OCI-LY1 (cell line): Measurements from ENCODE around the gene TRIML1.

Experiments used
- H2AFZ ChIP-seq: fragments of 200-600 bp; sonication (generic), shearing (Covaris generic); 2 replicates; pipeline ENCODE4 v1.6.0; 2014; ENCODE audit warnings: antibody characterized with exemption, mild to moderate bottlenecking, low read length
- H3F3A ChIP-seq: fragments of 200-600 bp; sonication (generic), shearing (Covaris generic); 2 replicates; pipeline ENCODE4 v1.6.0; 2014; ENCODE audit warnings: mild to moderate bottlenecking, antibody characterized with exemption, low read length, moderate library complexity; ENCODE audit not compliant: insufficient read depth
- H3K27ac ChIP-seq: fragments of 200-600 bp; sonication (generic); 2 replicates; pipeline ENCODE4 v1.5.1; 2014; ENCODE audit warnings: low read length, mixed run types, mild to moderate bottlenecking, low read depth; ENCODE audit not compliant: poor library complexity, severe bottlenecking
- H3K27me3 ChIP-seq: fragments of 200-600 bp; sonication (generic); 2 replicates; pipeline ENCODE4 v1.6.0; 2014; ENCODE audit warnings: antibody characterized with exemption, mild to moderate bottlenecking, low read length, moderate library complexity; ENCODE audit not compliant: insufficient read depth
- H3K36me3 ChIP-seq: fragments of 200-600 bp; sonication (generic); 2 replicates; pipeline ENCODE4 v1.6.1; 2014; ENCODE audit warnings: mild to moderate bottlenecking, antibody characterized with exemption, low read length, moderate library complexity, mixed read lengths; ENCODE audit not compliant: insufficient read depth
- H3K4me1 ChIP-seq: fragments of 200-600 bp; sonication (generic); 2 replicates; pipeline ENCODE4 v1.5.1; 2014; ENCODE audit warnings: mild to moderate bottlenecking, low read length, moderate library complexity; ENCODE audit not compliant: insufficient read depth, severe bottlenecking
- H3K4me2 ChIP-seq: fragments of 200-600 bp; sonication (generic), shearing (Covaris generic); 2 replicates; pipeline ENCODE4 v1.6.1; 2014; ENCODE audit warnings: low read length
- H3K4me3 ChIP-seq: fragments of 200-600 bp; sonication (generic); 2 replicates; pipeline ENCODE4 v1.5.1; 2014; ENCODE audit warnings: low read length, low read depth, mild to moderate bottlenecking, mixed read lengths; ENCODE audit not compliant: poor library complexity, severe bottlenecking
- H3K79me2 ChIP-seq: fragments of 200-600 bp; shearing (Covaris generic); 2 replicates; pipeline ENCODE4 v1.6.1; 2016; ENCODE audit warnings: mixed run types, low read length, mixed read lengths; ENCODE audit not compliant: insufficient read depth
- H3K9ac ChIP-seq: fragments of 200-600 bp; sonication (generic), shearing (Covaris generic); 2 replicates; pipeline ENCODE4 v1.6.1; 2014; ENCODE audit warnings: mild to moderate bottlenecking, low read length, mixed read lengths
- H3K9me2 ChIP-seq: fragments of 200-600 bp; sonication (generic), shearing (Covaris generic); 2 replicates; pipeline ENCODE4 v1.6.1; 2014; ENCODE audit warnings: low read depth, mild to moderate bottlenecking, low read length, mixed read lengths
- H3K9me3 ChIP-seq: fragments of 200-600 bp; shearing (Covaris generic); 2 replicates; pipeline ENCODE4 v1.6.1; 2014; ENCODE audit warnings: low read length, mixed read lengths
- H4K20me1 ChIP-seq: fragments of 200-600 bp; sonication (generic), shearing (Covaris generic); 2 replicates; pipeline ENCODE4 v1.6.0; 2016; ENCODE audit warnings: mild to moderate bottlenecking, low read length; ENCODE audit not compliant: insufficient read depth
- CTCF ChIP-seq: fragments of 200-600 bp; sonication (generic), shearing (Covaris generic); IDR thresholded peaks from 2 replicates; pipeline ENCODE4 v1.5.1; 2017; ENCODE audit warnings: mild to moderate bottlenecking, antibody characterized with exemption, low read length, moderate library complexity, mixed read lengths
- EZH2 ChIP-seq: fragments of 200-600 bp; sonication (generic), shearing (Covaris generic); IDR thresholded peaks from 2 replicates; pipeline ENCODE4 v1.8.0; 2017; ENCODE audit warnings: borderline replicate concordance, mixed run types, mild to moderate bottlenecking, antibody characterized with exemption, low read length, moderate library complexity, mixed read lengths

The TRIML1 gene

DNA sequence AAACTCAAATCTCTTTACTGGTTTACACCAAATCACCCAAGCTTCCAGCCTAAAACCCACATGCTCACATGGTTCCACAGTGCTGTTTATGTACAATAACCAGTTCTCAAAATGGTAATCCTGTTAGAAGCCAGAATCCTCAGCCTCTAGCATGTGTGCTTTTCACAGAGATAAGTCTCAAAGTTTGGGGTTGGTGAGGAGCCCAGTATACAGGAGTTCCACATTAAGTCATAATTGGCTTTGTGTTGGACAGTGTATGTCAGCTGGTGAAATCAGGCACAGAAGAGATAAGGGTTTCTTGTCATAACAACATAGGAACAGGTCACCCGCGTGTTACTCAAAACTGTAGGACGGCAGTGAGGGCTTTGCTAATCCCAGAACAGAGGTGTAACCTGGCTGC is at the start of gene TRIML1:
Gene TRIML1 (plus strand): TSS at position 301 of the 400 bp plus-strand sequence. CDS start 118 bp downstream, outside the sequence.
- TF ChIP-seq CTCF: no peak
- TF ChIP-seq EZH2: no peak
- H3K27me3 ChIP-seq: no peaks in the 10 kb centered on the region
- H3K36me3 ChIP-seq: no peaks in the 10 kb centered on the region
- no peaks in the 10 kb centered on the region for H3K79me2 ChIP-seq
- no peak within 1 kb of the TSS for H3K4me2 ChIP-seq
- no peak within 1 kb of the TSS for H2AFZ ChIP-seq
- no peak within 1 kb of the TSS for H3K9ac ChIP-seq
- H3K9me3 ChIP-seq: no peaks in the 10 kb centered on the region
- H3F3A ChIP-seq: no peaks in the 10 kb centered on the region
- H3K9me2 ChIP-seq: no peaks in the 10 kb centered on the region
- no peaks in the 10 kb centered on the region for H4K20me1 ChIP-seq
- no peak within 1 kb of the TSS for H3K4me3 ChIP-seq
- H3K4me1 ChIP-seq: no peaks in the 10 kb centered on the region
- no peak within 1 kb of the TSS for H3K27ac ChIP-seq

DNA sequence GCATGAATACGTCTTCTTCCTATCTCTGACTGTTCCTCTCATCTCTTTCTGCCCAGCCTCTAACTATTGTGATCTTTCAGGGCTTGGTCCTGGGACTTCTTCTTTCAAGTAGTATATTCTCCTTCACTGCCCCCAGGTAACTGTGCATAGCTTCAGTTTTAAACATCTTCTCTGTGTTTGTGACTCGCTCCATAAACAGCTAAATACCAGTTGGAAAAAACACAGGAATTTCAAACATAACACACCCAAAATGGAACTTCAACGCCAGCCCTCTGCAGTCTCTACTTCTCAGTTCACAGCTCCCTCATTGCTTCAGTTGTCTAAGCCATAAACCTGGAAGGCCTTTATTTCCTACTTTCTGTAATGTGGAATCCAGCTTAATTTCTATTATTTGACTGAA is 46.4 kb upstream of the TRIML1 start:
- Histone ChIP-seq H2AFZ (no peak overlapping the region), H3K4me3 (no peak overlapping the region), H3K79me2 (no peaks in the 10 kb centered on the region), H3K4me2 (no peak overlapping the region), H3K27me3 (no peaks in the 10 kb centered on the region), H3K9ac (no peak overlapping the region), H3K4me1 (no peaks in the 10 kb centered on the region), H3F3A (no peaks in the 10 kb centered on the region), H4K20me1 (no peaks in the 10 kb centered on the region), H3K9me2 (no peaks in the 10 kb centered on the region), H3K36me3 (no peaks in the 10 kb centered on the region), H3K27ac (no peak overlapping the region), H3K9me3 (no peaks in the 10 kb centered on the region)
- TF ChIP-seq EZH2 (no peak), CTCF (no peak)

DNA sequence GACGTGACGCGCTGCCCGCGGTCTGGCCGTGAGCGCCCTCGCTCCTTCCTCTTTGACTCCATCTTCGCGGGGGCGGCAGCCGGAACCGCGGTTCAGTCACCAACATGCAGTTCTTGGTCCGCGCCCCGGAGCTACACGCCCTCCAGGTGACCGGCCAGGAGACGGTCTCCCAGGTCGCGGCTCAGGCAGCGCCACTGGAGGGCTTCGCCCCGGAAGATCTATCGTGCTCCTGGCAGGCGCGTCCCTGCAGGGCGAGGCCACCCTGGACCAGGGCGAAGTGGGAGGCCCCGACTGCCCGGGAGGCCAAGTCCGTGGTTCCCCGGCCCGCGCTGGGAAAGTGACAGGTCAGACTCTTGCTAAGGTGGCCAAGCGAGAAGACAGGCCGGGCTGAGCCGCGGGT is 32.8 kb upstream of the TRIML1 start:
- H3K4me1 ChIP-seq: no peaks in the 10 kb centered on the region
- TF ChIP-seq EZH2 (no peak), CTCF (no peak)
- no peak overlapping the region for H3K9ac ChIP-seq
- H3K27ac ChIP-seq: no peak overlapping the region
- H3K36me3 ChIP-seq: no peaks in the 10 kb centered on the region
- H3K4me3 ChIP-seq: no peak overlapping the region
- no peak overlapping the region for H2AFZ ChIP-seq
- no peaks in the 10 kb centered on the region for H3K27me3 ChIP-seq
- no peaks in the 10 kb centered on the region for H3F3A ChIP-seq
- no peaks in the 10 kb centered on the region for H3K9me3 ChIP-seq
- no peaks in the 10 kb centered on the region for H3K79me2 ChIP-seq
- no peaks in the 10 kb centered on the region for H4K20me1 ChIP-seq
- H3K4me2 ChIP-seq: no peak overlapping the region
- no peaks in the 10 kb centered on the region for H3K9me2 ChIP-seq
